Neural progenitor cell (in vitro differentiated cells): Measurements from ENCODE around the gene SEC14L1. TPM values are rescaled to one million over a fixed set of nuclear protein-coding genes. Genes with fewer than 3 reads are reported as not detected.

Experiments
- DNase-seq: peaks from one replicate; pipeline ENCODE4 v3.0.0-alpha.2; 2016; ENCODE audit warnings: low spot score
- H2AFZ ChIP-seq: fragments of 200-600 bp; sonication (generic); replicated peaks from 2 replicates; pipeline ENCODE4 v1.6.1; 2016; ENCODE audit warnings: antibody characterized with exemption
- H3F3A ChIP-seq: fragments of 200-600 bp; sonication (generic); 2 replicates; pipeline ENCODE4 v1.6.1; 2016; ENCODE audit warnings: antibody characterized with exemption, low read depth
- H3K27ac ChIP-seq: fragments of 200-600 bp; sonication (generic); 2 replicates; pipeline ENCODE4 v1.5.1; 2016; ENCODE audit warnings: mild to moderate bottlenecking
- H3K27me3 ChIP-seq: fragments of 200-600 bp; sonication (generic); 2 replicates; pipeline ENCODE4 v1.6.1; 2016; ENCODE audit warnings: mild to moderate bottlenecking, moderate library complexity
- H3K36me3 ChIP-seq: fragments of 200-600 bp; sonication (generic); 2 replicates; pipeline ENCODE4 v1.5.1; 2016
- H3K4me1 ChIP-seq: fragments of 200-600 bp; sonication (generic); 2 replicates; pipeline ENCODE4 v1.6.1; 2016; ENCODE audit warnings: mixed run types
- H3K4me2 ChIP-seq: fragments of 200-600 bp; sonication (generic); 2 replicates; pipeline ENCODE4 v1.6.1; 2016
- H3K4me3 ChIP-seq: fragments of 200-600 bp; sonication (generic); 2 replicates; pipeline ENCODE4 v1.5.1; 2016
- H3K79me2 ChIP-seq: fragments of 200-600 bp; sonication (generic); 2 replicates; pipeline ENCODE4 v1.6.1; 2016; ENCODE audit warnings: low read depth
- H3K9ac ChIP-seq: fragments of 200-600 bp; sonication (generic); 2 replicates; pipeline ENCODE4 v1.6.1; 2016
- H3K9me3 ChIP-seq: fragments of 200-600 bp; sonication (generic); 2 replicates; pipeline ENCODE4 v1.5.1; 2016; ENCODE audit warnings: low read depth
- H4K20me1 ChIP-seq: fragments of 200-600 bp; sonication (generic); 2 replicates; pipeline ENCODE4 v1.6.1; 2016; ENCODE audit warnings: low read depth
- H3K27ac Mint-ChIP-seq: 3 replicates; pipeline ENCODE4 v1.8.0; 2021; ENCODE audit warnings: mixed read lengths
- H3K27me3 Mint-ChIP-seq: 2 replicates; pipeline ENCODE4 v1.8.0; 2022; ENCODE audit warnings: low read depth, mild to moderate bottlenecking, inconsistent platforms, moderate library complexity, mixed read lengths; ENCODE audit not compliant: insufficient read depth
- H3K36me3 Mint-ChIP-seq: 3 replicates; pipeline ENCODE4 v1.8.0; 2021; ENCODE audit warnings: mixed read lengths
- H3K4me1 Mint-ChIP-seq: 3 replicates; pipeline ENCODE4 v1.8.0; 2021; ENCODE audit warnings: mixed read lengths
- H3K4me3 Mint-ChIP-seq: 3 replicates; pipeline ENCODE4 v1.8.0; 2021; ENCODE audit warnings: mild to moderate bottlenecking, moderate library complexity, mixed read lengths
- H3K9me3 Mint-ChIP-seq: 3 replicates; pipeline ENCODE4 v1.8.0; 2020; ENCODE audit warnings: mixed read lengths
- CTCF ChIP-seq: fragments of 200-600 bp; sonication (generic); IDR thresholded peaks from 2 replicates; pipeline ENCODE4 v1.5.1; 2017; ENCODE audit warnings: antibody characterized with exemption, mild to moderate bottlenecking
- EZH2 ChIP-seq: fragments of 200-600 bp; sonication (generic); IDR thresholded peaks from 2 replicates; pipeline ENCODE4 v1.6.1; 2017; ENCODE audit warnings: antibody characterized with exemption, mild to moderate bottlenecking, moderate library complexity
- EZH2phosphoT487 ChIP-seq: fragments of 200-600 bp; sonication (generic); IDR thresholded peaks from 2 replicates; pipeline ENCODE4 v1.6.1; 2017; ENCODE audit warnings: antibody characterized with exemption
- total RNA-seq: library from RNA; depleted of rRNA; stranded (reverse); fragments of >200 nt; gene quantifications from 2 replicates; pipeline ENCODE4 v1.2.3, GENCODE V29; 2015; ENCODE audit warnings: low replicate concordance

SEC14L1 gene
- total RNA-seq, 1 donor from 2014 or later: 75.0 TPM

GRCh38 chr17:77210331-77210730, 69.6 kb downstream of the SEC14L1 start:
- Histone ChIP-seq H3K4me2 (no peak overlapping the region), H3K27ac (no peak overlapping the region), H3K36me3 (peaks cover 3% of the 10 kb centered on the region), H3K9ac (no peak overlapping the region), H3K27me3 (no peaks in the 10 kb centered on the region), H2AFZ (no peak overlapping the region), H3K79me2 (no peaks in the 10 kb centered on the region), H3K9me3 (no peaks in the 10 kb centered on the region), H3K4me3 (no peak overlapping the region), H4K20me1 (peaks cover 3% of the 10 kb centered on the region), H3F3A (no peaks in the 10 kb centered on the region), H3K4me1 (peaks cover 4% of the 10 kb centered on the region)
- H3K36me3 Mint-ChIP-seq: peaks cover 47% of the 10 kb centered on the region
- H3K27me3 Mint-ChIP-seq: peaks cover 2% of the 10 kb centered on the region
- H3K4me3 Mint-ChIP-seq: no peak overlapping the region
- peaks cover 2% of the 10 kb centered on the region for H3K4me1 Mint-ChIP-seq
- no peak for DNase-seq
- H3K9me3 Mint-ChIP-seq: no peaks in the 10 kb centered on the region
- no peak for TF ChIP-seq EZH2
- TF ChIP-seq CTCF: no peak
- no peak overlapping the region for H3K27ac Mint-ChIP-seq

- Histone ChIP-seq H3K27ac (no peak overlapping the region), H3K9ac (no peak overlapping the region), H3K79me2 (no peaks in the 10 kb centered on the region), H3K27me3 (no peaks in the 10 kb centered on the region), H2AFZ (no peak overlapping the region), H3K4me1 (peaks cover 4% of the 10 kb centered on the region), H3K4me3 (no peak overlapping the region), H3K4me2 (no peak overlapping the region), H3K36me3 (peaks cover 3% of the 10 kb centered on the region), H4K20me1 (peaks cover 3% of the 10 kb centered on the region), H3K9me3 (no peaks in the 10 kb centered on the region), H3F3A (no peaks in the 10 kb centered on the region)
- Mint-ChIP-seq H3K4me1 (peaks cover 2% of the 10 kb centered on the region), H3K9me3 (no peaks in the 10 kb centered on the region), H3K27ac (peak overlapping the region; percentile 34), H3K4me3 (no peak overlapping the region), H3K27me3 (peaks cover 2% of the 10 kb centered on the region), H3K36me3 (peaks cover 46% of the 10 kb centered on the region)
- TF ChIP-seq EZH2 (no peak), EZH2phosphoT487 (no peak), CTCF (no peak)
- no peak for DNase-seq
These were observed 70.3 kb downstream of the SEC14L1 start for GRCh38 chr17:77210946-77211541.

GRCh38 chr17:77211681-77212080, 70.9 kb downstream of the SEC14L1 start:
- Mint-ChIP-seq H3K27ac (no peak overlapping the region), H3K9me3 (no peaks in the 10 kb centered on the region), H3K36me3 (peaks cover 39% of the 10 kb centered on the region), H3K4me1 (peaks cover 2% of the 10 kb centered on the region), H3K4me3 (no peak overlapping the region), H3K27me3 (peaks cover 2% of the 10 kb centered on the region)
- Histone ChIP-seq H3K36me3 (peaks cover 1% of the 10 kb centered on the region), H3K27ac (no peak overlapping the region), H3K4me1 (peaks cover 4% of the 10 kb centered on the region), H3K9ac (no peak overlapping the region), H3F3A (no peaks in the 10 kb centered on the region), H2AFZ (no peak overlapping the region), H3K27me3 (no peaks in the 10 kb centered on the region), H3K4me3 (no peak overlapping the region), H4K20me1 (peaks cover 3% of the 10 kb centered on the region), H3K9me3 (no peaks in the 10 kb centered on the region), H3K4me2 (no peak overlapping the region), H3K79me2 (no peaks in the 10 kb centered on the region)
- no peak for DNase-seq
- no peak for TF ChIP-seq EZH2
- no peak for TF ChIP-seq EZH2phosphoT487
- TF ChIP-seq CTCF: no peak
